Heart left ventricle (tissue), 13 donors: Measurements from ENCODE around the gene MANEA.

Source experiments
- CTCF ChIP-seq, 12 donors: fragments of 200-600 bp; sonication (generic) in 4 of 12; IDR thresholded peaks; one replicate each; pipeline versions ENCODE4 v1.5.0 to v1.8.0; 2018 to 2022; ENCODE audit warnings: antibody characterized with exemption in 12 of 12, mild to moderate bottlenecking in 5 of 12
- POLR2A ChIP-seq, 2 donors: fragments of 450-650 bp; IDR thresholded peaks; one replicate each; pipeline ENCODE4 v1.6.1; 2017; ENCODE audit warnings: antibody characterized with exemption in 2 of 2, mild to moderate bottlenecking in 2 of 2, moderate library complexity in 2 of 2
- donor health status: ischemic (EF 13 %, LVEDD 7.1; RV severe dilation, severe dysfunction).
- donor health status: DM: no; HTN: yes; CAD: no.
- donor health status: DM: no; HTN: no; CAD: no.
- donor health status: ischemic (EF 25% LVEDD 6.9; RV normal size, moderate dysfunction).
- donor health status: ischemic (EF 25% LVEDD 5.7; RV mildly dilated, moderate dysfunction).
- donor health status: ischemic (EF 35%, LVEDD 5.7; RV mildly dilated, moderate dysfunction).
- donor health status: nonischemic (EF 11% LVEDD 7.7; RV severe dilation, severe dysfunction).
- donor health status: DM: yes; HTN: yes; CAD: no.
- donor health status: PGD.
- donor health status: ischemic (EF 29% LVEDD 5.4; RV normal size, mild dysfunction).
- donor health status: nonischemic (EF 23%, LVEDD 6.1; RV moderate dilation, normal function).

- TF ChIP-seq CTCF (IDR thresholded peaks at IDR 0.05) (no peak), POLR2A (IDR thresholded peaks at IDR 0.05) (no peak)
Measured at GRCh38 chr6:95596021-95596420, 18.7 kb downstream of the MANEA start.
